ENCODE measurements around the gene APBA2.

DNA sequence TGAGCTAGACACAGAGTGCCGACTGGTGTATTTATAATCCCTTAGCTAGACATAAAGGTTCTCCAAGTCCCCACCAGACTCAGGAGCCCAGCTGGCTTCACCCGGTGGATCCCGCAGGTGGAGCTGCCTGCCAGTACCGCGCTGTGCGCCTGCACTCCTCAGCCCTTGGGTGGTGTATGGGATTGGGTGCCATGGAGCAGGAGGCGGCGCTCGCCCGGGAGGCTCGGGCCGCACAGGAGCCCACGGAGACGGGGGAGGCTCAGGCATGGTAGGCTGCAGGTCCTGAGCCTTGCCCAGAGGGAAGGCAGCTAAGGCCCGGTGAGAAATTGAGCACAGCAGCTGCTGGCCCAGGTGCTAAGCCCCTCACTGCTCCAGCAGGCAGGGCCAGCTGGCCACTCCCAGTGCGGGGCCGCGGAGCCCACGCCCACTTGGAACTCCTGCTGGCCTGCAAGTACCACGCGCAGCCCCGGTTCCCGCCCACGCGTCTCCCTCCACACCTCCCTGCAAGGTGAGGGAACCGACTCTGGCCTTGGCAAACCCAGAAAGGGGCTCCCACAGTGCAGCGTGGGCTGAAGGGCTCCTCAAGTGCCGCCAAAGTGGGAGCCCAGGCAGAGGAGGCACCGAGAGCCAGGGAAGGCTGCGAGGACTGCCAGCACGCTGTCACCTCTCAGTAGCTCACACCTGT, 274.1 kb downstream of the APBA2 start:
- TF ChIP-seq, protein P1, sequence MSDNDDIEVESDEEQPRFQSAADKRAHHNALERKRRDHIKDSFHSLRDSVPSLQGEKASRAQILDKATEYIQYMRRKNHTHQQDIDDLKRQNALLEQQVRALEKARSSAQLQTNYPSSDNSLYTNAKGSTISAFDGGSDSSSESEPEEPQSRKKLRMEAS (IDR thresholded peaks at IDR 0.05; ENCODE audit: low read depth, low read length): no peak
- TF ChIP-seq, protein P2, sequence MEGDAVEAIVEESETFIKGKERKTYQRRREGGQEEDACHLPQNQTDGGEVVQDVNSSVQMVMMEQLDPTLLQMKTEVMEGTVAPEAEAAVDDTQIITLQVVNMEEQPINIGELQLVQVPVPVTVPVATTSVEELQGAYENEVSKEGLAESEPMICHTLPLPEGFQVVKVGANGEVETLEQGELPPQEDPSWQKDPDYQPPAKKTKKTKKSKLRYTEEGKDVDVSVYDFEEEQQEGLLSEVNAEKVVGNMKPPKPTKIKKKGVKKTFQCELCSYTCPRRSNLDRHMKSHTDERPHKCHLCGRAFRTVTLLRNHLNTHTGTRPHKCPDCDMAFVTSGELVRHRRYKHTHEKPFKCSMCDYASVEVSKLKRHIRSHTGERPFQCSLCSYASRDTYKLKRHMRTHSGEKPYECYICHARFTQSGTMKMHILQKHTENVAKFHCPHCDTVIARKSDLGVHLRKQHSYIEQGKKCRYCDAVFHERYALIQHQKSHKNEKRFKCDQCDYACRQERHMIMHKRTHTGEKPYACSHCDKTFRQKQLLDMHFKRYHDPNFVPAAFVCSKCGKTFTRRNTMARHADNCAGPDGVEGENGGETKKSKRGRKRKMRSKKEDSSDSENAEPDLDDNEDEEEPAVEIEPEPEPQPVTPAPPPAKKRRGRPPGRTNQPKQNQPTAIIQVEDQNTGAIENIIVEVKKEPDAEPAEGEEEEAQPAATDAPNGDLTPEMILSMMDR (IDR thresholded peaks at IDR 0.05; ENCODE audit: low read depth, low read length): no peak

All from NB4 (cell line).